GM12878 (cell line): Measurements from ENCODE around the gene CSMD2. TPM values are rescaled to one million over a fixed set of nuclear protein-coding genes. Genes with fewer than 3 reads are reported as not detected.

Experiments
- ATAC-seq: fragments of 200-7000 bp; cut with Tn5 transposase; 3 replicates; pipeline ENCODE4 v1.9.1; 2020; ENCODE audit warnings: mild to moderate bottlenecking, moderate library complexity
- BruUV-seq: library from RNA; stranded (reverse); fragments of 400-500 nt; replicated peaks from 2 replicates; lab custom pipeline; 2021; lab: Mats Ljungman, UMichigan
- CTCF ChIA-PET: fragments of 300-600 bp; sonication (Branson Sonifier 250); formaldehyde crosslinking; extraction: SDS; loops from one replicate; lab custom pipeline; 2021; ENCODE audit warnings: inconsistent platforms; lab: Yijun Ruan, JAX
- POLR2A ChIA-PET: fragments of 350-600 bp; formaldehyde crosslinking; extraction: SDS; loops from one replicate; lab custom pipeline; 2021; ENCODE audit warnings: inconsistent platforms; lab: Charles Lee
- RAD21 ChIA-PET: fragments of 300-600 bp; sonication (Branson Sonifier 250); formaldehyde crosslinking; loops from one replicate; lab custom pipeline; 2023; ENCODE audit warnings: antibody characterized with exemption; ENCODE audit not compliant: unreplicated experiment; lab: Charles Lee
- SMC1A ChIA-PET: fragments of 300-600 bp; sonication (Branson Sonifier 250); formaldehyde crosslinking; loops from one replicate; lab custom pipeline; 2023; ENCODE audit not compliant: unreplicated experiment, uncharacterized antibody; lab: Charles Lee
- DNase-seq: peaks from one replicate; pipeline ENCODE4 v3.0.0-alpha.2; 2011; ENCODE audit warnings: low read depth, low spot score
- FAIRE-seq: peaks from 3 replicates; lab custom pipeline; 2011; peaks lifted over from hg19 to GRCh38; lab: Jason Lieb, UNC
- H2AFZ ChIP-seq: 2 replicates; pipeline ENCODE4 v1.6.0; 2011; ENCODE audit warnings: low read depth, low read length, control low read depth; ENCODE audit not compliant: control insufficient read depth
- H3K27ac ChIP-seq: 2 replicates; pipeline ENCODE4 v1.5.1; 2011; ENCODE audit warnings: control low read depth; ENCODE audit not compliant: control insufficient read depth, insufficient read depth
- H3K27me3 ChIP-seq, 2 experiments: replicated peaks in 1 of 2; 2 replicates each; pipeline versions ENCODE4 v1.6.0 to v1.6.1; 2011; ENCODE audit warnings: low read length in 1 of 2; ENCODE audit not compliant: control insufficient read depth in 2 of 2, insufficient read depth in 2 of 2
- H3K36me3 ChIP-seq, 2 experiments: 2 replicates each; pipeline ENCODE4 v1.5.1; 2011; ENCODE audit warnings: low read length in 1 of 2; ENCODE audit not compliant: control insufficient read depth in 2 of 2, insufficient read depth in 2 of 2
- H3K4me1 ChIP-seq: 2 replicates; pipeline ENCODE4 v1.6.1; 2011; ENCODE audit warnings: mild to moderate bottlenecking, low read length, moderate library complexity, mixed read lengths; ENCODE audit not compliant: control insufficient read depth, insufficient read depth
- H3K4me2 ChIP-seq: 2 replicates; pipeline ENCODE4 v1.6.0; 2011; ENCODE audit warnings: control low read depth; ENCODE audit not compliant: control insufficient read depth, insufficient read depth
- H3K4me3 ChIP-seq: fragments of 200-600 bp; sonication (generic); 2 replicates; pipeline ENCODE4 v1.5.1; 2016
- H3K79me2 ChIP-seq: 2 replicates; pipeline ENCODE4 v1.6.0; 2011; ENCODE audit warnings: low read length; ENCODE audit not compliant: control insufficient read depth, insufficient read depth
- H3K9ac ChIP-seq: 2 replicates; pipeline ENCODE4 v1.8.0; 2011; ENCODE audit warnings: low read length, control low read depth, mixed read lengths; ENCODE audit not compliant: control insufficient read depth, insufficient read depth
- H3K9me3 ChIP-seq: replicated peaks from 3 replicates; pipeline ENCODE4 v1.5.1; 2011; ENCODE audit warnings: mild to moderate bottlenecking, low read length; ENCODE audit not compliant: control insufficient read depth, insufficient read depth
- H4K20me1 ChIP-seq: 2 replicates; pipeline ENCODE4 v1.6.0; 2011; ENCODE audit not compliant: control insufficient read depth, insufficient read depth
- CHD4 ChIP-seq: fragments of 200-600 bp; sonication (generic); IDR thresholded peaks from 2 replicates; pipeline ENCODE4 v1.6.1; 2016; ENCODE audit warnings: mild to moderate bottlenecking
- MTA3 ChIP-seq: IDR thresholded peaks from 2 replicates; pipeline ENCODE4 v1.6.1; 2012; ENCODE audit warnings: low read length, inconsistent platforms, borderline replicate concordance
- POLR2A ChIP-seq: IDR thresholded peaks from 2 replicates; pipeline ENCODE4 v1.6.1; 2011; ENCODE audit warnings: low read depth, mild to moderate bottlenecking, low read length
- POLR2AphosphoS5 ChIP-seq: IDR thresholded peaks from 2 replicates; pipeline ENCODE4 v1.6.1; 2011; ENCODE audit warnings: mild to moderate bottlenecking, low read length, inconsistent platforms
- RAD51 ChIP-seq: fragments of 450-650 bp; IDR thresholded peaks from 2 replicates; pipeline ENCODE4 v1.6.1; 2016; ENCODE audit warnings: moderate library complexity, mild to moderate bottlenecking, inconsistent platforms
- RFX5 ChIP-seq: IDR thresholded peaks from 2 replicates; pipeline ENCODE4 v1.6.1; 2011; ENCODE audit warnings: low read depth, low read length, improper control_type of control experiment
- WGBS: methylation state at CpG from one replicate; pipeline ENCODE4 v1.1.6; 2016; ENCODE audit warnings: low lambda C conversion rate; ENCODE audit not compliant: insufficient replicate concordance, insufficient coverage; ENCODE audit errors: missing lambda C conversion rate; 5-methylcytosine and 5-hydroxymethylcytosine counted together
- in situ Hi-C: fragments of 300-500 bp; cut with MboI; formaldehyde crosslinking; loops from 9 replicates; pipeline ENCODE4 v1.14.3; 2018; ENCODE audit warnings: mixed read lengths
- intact Hi-C: fragments of 100-400 bp; cut with micrococcal nuclease; formaldehyde crosslinking; loops from one replicate; pipeline ENCODE4 v1.14.2; 2022; ENCODE audit not compliant: unreplicated experiment
- polyA plus RNA-seq, 11 experiments: library from polyadenylated mRNA; depleted of rRNA in 4 of 11; unstranded in 6 of 11; stranded (reverse) in 5 of 11; fragments of >200 nt; fragmentation: Nextera tagmentation in 4 of 11; fragmentation: Illumina TruSeq in 1 of 11; extraction: Ambion mirVana in 4 of 11; extraction: Trizol in 1 of 11; gene quantifications; 1 replicate in 1 of 11; 2 replicates in 10 of 11; pipeline versions ENCODE4 v1.2.1 to v1.2.3, GENCODE V29; 2011 to 2016; ENCODE audit warnings: inconsistent platforms in 2 of 11, missing spikeins in 2 of 11, low read depth in 1 of 11
- total RNA-seq, 4 experiments: library from RNA; depleted of rRNA in 3 of 4; stranded (reverse); fragments of >200 nt in 3 of 4; fragmentation: Illumina TruSeq in 1 of 4; extraction: Trizol in 1 of 4; gene quantifications; 2 replicates each; pipeline versions ENCODE4 v1.2.1 to v1.2.3, GENCODE V29; 2013 to 2021
- TF ChIP-seq, protein P1 (sequence below), 3 experiments: IDR thresholded peaks in 2 of 3; conservative IDR thresholded peaks in 1 of 3; 2 replicates each; pipeline ENCODE4 v1.5.1; 2011; ENCODE audit warnings: low read depth in 3 of 3, low read length in 3 of 3, mild to moderate bottlenecking in 3 of 3, control low read depth in 2 of 3, moderate library complexity in 2 of 3, inconsistent platforms in 1 of 3, mixed read lengths in 1 of 3; ENCODE audit not compliant: control insufficient read depth in 2 of 3, insufficient read depth in 1 of 3; ENCODE audit errors: extremely low read depth in 1 of 3
- TF ChIP-seq, protein P2 (sequence below): IDR thresholded peaks from 2 replicates; pipeline ENCODE4 v1.6.1; 2012; ENCODE audit warnings: low read length, inconsistent platforms
- TF ChIP-seq, protein P3 (sequence below): IDR thresholded peaks from 2 replicates; pipeline ENCODE4 v1.6.1; 2012; ENCODE audit warnings: low read depth, low read length, improper control_type of control experiment

Gene CSMD2
- total and polyA plus RNA-seq, 10 of the 15 experiments (the other 5 are each of a cell fraction or from before 2014, with no cell fraction given): under 0.01 TPM; not detected in 9

GRCh38 chr1:33635336-33636012, 529.6 kb downstream of the CSMD2 start:
- H3K79me2 ChIP-seq: no peaks in the 10 kb centered on the region
- ChIA-PET CTCF (interaction anchor here (4.9 kb wide), 1 partner anchor 1108 kb away, joined by 37 read pairs; no protein-coding TSS in a partner anchor), POLR2A (no interaction called here), RAD21 (no interaction called here), SMC1A (no interaction called here)
- H3K4me3 ChIP-seq: no peak overlapping the region
- DNase-seq (no peak), FAIRE-seq (no peak), ATAC-seq (no peak)
- WGBS: 13% methylated on average over 7 of the region's 7 CpGs
- no peaks in the 10 kb centered on the region for H3K9me3 ChIP-seq
- H3K4me2 ChIP-seq: no peak overlapping the region
- H3K27ac ChIP-seq: no peak overlapping the region
- H3K9ac ChIP-seq: no peak overlapping the region
- no peak overlapping the region for H2AFZ ChIP-seq
- no TSS peak for BruUV-seq
- TF ChIP-seq, protein P1, sequence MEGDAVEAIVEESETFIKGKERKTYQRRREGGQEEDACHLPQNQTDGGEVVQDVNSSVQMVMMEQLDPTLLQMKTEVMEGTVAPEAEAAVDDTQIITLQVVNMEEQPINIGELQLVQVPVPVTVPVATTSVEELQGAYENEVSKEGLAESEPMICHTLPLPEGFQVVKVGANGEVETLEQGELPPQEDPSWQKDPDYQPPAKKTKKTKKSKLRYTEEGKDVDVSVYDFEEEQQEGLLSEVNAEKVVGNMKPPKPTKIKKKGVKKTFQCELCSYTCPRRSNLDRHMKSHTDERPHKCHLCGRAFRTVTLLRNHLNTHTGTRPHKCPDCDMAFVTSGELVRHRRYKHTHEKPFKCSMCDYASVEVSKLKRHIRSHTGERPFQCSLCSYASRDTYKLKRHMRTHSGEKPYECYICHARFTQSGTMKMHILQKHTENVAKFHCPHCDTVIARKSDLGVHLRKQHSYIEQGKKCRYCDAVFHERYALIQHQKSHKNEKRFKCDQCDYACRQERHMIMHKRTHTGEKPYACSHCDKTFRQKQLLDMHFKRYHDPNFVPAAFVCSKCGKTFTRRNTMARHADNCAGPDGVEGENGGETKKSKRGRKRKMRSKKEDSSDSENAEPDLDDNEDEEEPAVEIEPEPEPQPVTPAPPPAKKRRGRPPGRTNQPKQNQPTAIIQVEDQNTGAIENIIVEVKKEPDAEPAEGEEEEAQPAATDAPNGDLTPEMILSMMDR (IDR thresholded peaks at IDR 0.05 in 2 of 3, conservative IDR thresholded peaks at IDR 0.05 in 1 of 3; ENCODE audit: control insufficient read depth in 2 of 3, extremely low read depth in 1 of 3, insufficient read depth in 1 of 3, low read depth in 3 of 3, low read length in 3 of 3): no peak
- TF ChIP-seq, protein P2, sequence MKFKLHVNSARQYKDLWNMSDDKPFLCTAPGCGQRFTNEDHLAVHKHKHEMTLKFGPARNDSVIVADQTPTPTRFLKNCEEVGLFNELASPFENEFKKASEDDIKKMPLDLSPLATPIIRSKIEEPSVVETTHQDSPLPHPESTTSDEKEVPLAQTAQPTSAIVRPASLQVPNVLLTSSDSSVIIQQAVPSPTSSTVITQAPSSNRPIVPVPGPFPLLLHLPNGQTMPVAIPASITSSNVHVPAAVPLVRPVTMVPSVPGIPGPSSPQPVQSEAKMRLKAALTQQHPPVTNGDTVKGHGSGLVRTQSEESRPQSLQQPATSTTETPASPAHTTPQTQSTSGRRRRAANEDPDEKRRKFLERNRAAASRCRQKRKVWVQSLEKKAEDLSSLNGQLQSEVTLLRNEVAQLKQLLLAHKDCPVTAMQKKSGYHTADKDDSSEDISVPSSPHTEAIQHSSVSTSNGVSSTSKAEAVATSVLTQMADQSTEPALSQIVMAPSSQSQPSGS: no peak
- TF ChIP-seq RAD51 (no peak), POLR2A (no peak), CHD4 (no peak), MTA3 (no peak), POLR2AphosphoS5 (no peak), RFX5 (no peak)
- TF ChIP-seq, protein P3, sequence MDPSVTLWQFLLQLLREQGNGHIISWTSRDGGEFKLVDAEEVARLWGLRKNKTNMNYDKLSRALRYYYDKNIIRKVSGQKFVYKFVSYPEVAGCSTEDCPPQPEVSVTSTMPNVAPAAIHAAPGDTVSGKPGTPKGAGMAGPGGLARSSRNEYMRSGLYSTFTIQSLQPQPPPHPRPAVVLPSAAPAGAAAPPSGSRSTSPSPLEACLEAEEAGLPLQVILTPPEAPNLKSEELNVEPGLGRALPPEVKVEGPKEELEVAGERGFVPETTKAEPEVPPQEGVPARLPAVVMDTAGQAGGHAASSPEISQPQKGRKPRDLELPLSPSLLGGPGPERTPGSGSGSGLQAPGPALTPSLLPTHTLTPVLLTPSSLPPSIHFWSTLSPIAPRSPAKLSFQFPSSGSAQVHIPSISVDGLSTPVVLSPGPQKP: no peak
- H4K20me1 ChIP-seq: peaks cover 2% of the 10 kb centered on the region; the same call in 1 of the 2 replicates
- in situ Hi-C loops: loop anchor here (10.0 kb wide), 3 partner anchors 529 to 1109 kb away; partner anchors contain the start of gene CSMD2
- H3K4me1 ChIP-seq: no peaks in the 10 kb centered on the region
- H3K27me3 ChIP-seq: peaks cover 0 to 4% of the 10 kb centered on the region in 2 experiments; a peak in 2 of 4 replicates
- intact Hi-C loops: loop anchor here (10.0 kb wide), 1 partner anchor 379 kb away; no protein-coding TSS in a partner anchor
- H3K36me3 ChIP-seq: no peaks in the 10 kb centered on the region
